HL-60 (cell line): ENCODE data around the gene DIP2C.

ENCODE experiments used
- DNase-seq, 2 experiments: peaks; one replicate each; pipeline ENCODE4 v3.0.0-alpha.2; 2010 to 2020; ENCODE audit warnings: low read depth in 1 of 2, low spot score in 1 of 2
- H3K27ac ChIP-seq: fragments of 250-450 bp; sonication (Bioruptor Pico); replicated peaks from 2 replicates; pipeline ENCODE4 v1.5.1; 2020; ENCODE audit warnings: mild to moderate bottlenecking, moderate library complexity
- H3K27me3 ChIP-seq: fragments of 250-450 bp; sonication (Bioruptor Pico); 2 replicates; pipeline ENCODE4 v1.5.1; 2021; ENCODE audit warnings: mild to moderate bottlenecking, moderate library complexity; ENCODE audit not compliant: insufficient read depth, poor library complexity, severe bottlenecking
- H3K4me3 ChIP-seq: replicated peaks from 2 replicates; pipeline ENCODE4 v1.5.1; 2011; ENCODE audit warnings: mild to moderate bottlenecking, control low read depth, low read length; ENCODE audit not compliant: insufficient read depth
- CTCF ChIP-seq: IDR thresholded peaks from one replicate; pipeline ENCODE4 v1.5.1; 2011; ENCODE audit warnings: low read length, control low read depth, inconsistent platforms; ENCODE audit not compliant: insufficient read depth
- GABPA ChIP-seq: IDR thresholded peaks from 2 replicates; pipeline ENCODE4 v1.6.1; 2012; ENCODE audit warnings: low read depth
- POLR2AphosphoS5 ChIP-seq: IDR thresholded peaks from 2 replicates; pipeline ENCODE4 v1.6.1; 2012; ENCODE audit warnings: low read depth
- REST ChIP-seq: IDR thresholded peaks from 2 replicates; pipeline ENCODE4 v1.6.1; 2012; ENCODE audit warnings: low read depth; ENCODE audit not compliant: insufficient replicate concordance
- SPI1 ChIP-seq: IDR thresholded peaks from 2 replicates; pipeline ENCODE4 v1.6.1; 2012; ENCODE audit warnings: low read depth, mild to moderate bottlenecking, borderline replicate concordance

Gene DIP2C

GRCh38 chr10:607545-608185, 81.8 kb downstream of the DIP2C start:
- Histone ChIP-seq H3K27ac (no peak overlapping the region), H3K27me3 (no peaks in the 10 kb centered on the region), H3K4me3 (no peak overlapping the region)
- TF ChIP-seq REST (no peak), GABPA (no peak), CTCF (no peak), SPI1 (no peak), POLR2AphosphoS5 (no peak)
- DNase-seq: no peak

- TF ChIP-seq REST: no peak
- no peak for TF ChIP-seq POLR2AphosphoS5
- TF ChIP-seq SPI1: no peak
- TF ChIP-seq GABPA: no peak
- TF ChIP-seq CTCF: no peak
- Histone ChIP-seq H3K27ac (no peak overlapping the region), H3K27me3 (no peaks in the 10 kb centered on the region), H3K4me3 (no peak overlapping the region)
- no peak for DNase-seq
Measured at GRCh38 chr10:606762-607544, 82.5 kb downstream of the DIP2C start.

GRCh38 chr10:605632-606325, 83.7 kb downstream of the DIP2C start:
- TF ChIP-seq GABPA (no peak), REST (no peak), SPI1 (no peak), POLR2AphosphoS5 (no peak), CTCF (no peak)
- no peak for DNase-seq
- no peaks in the 10 kb centered on the region for H3K27me3 ChIP-seq
- H3K4me3 ChIP-seq: no peak overlapping the region
- no peak overlapping the region for H3K27ac ChIP-seq
